ENCODE results near the gene UNC13B. TPM values are rescaled to one million over a fixed set of nuclear protein-coding genes. Genes with fewer than 3 reads are reported as not detected.
"Not testable (repeated sequence)": the region's sequence is repeated elsewhere in the genome, so short reads cannot be mapped to it uniquely, and the experiment has no call there.

The UNC13B gene
- total RNA-seq, 1 experiment from 2014 or later: 9.8 TPM

DNA sequence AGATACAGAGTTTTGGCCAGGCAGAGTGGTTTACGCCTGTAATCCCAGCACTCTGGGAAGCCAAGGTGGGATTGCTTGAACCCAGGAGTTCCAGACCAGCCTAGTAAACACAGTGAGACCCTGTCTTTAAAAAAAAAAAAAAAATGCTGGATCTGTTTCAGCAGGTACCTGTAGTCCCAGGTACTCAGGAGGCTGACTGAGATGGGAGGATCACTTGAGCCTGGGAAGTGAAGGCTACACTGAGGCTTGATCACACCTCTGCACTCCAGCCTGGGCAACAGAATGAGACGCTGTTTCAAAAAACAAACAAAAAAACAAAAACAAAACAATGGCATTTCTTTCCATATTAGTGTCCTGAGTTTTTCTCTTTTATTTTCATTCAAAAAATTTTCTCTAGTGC lies 19.0 kb downstream of the UNC13B start:
- intact Hi-C loops (cut with micrococcal nuclease): loop anchor here (5.0 kb wide), 1 partner anchor 64 kb away; the partner anchor contains the start of gene ATOSB
- H3K36me3 ChIP-seq (ENCODE audit: low read depth, low read length): no peaks in the 10 kb centered on the region
- H3K4me2 ChIP-seq (ENCODE audit: low read length): peak overlapping the region; percentile 69
- peak overlapping the region; percentile 75 for H3K9ac ChIP-seq (ENCODE audit: low read length)
- H3K9me3 ChIP-seq (ENCODE audit: low read length): no peaks in the 10 kb centered on the region
- ATAC-seq (no peak), DNase-seq (no peak)
- no peaks in the 10 kb centered on the region for H4K20me1 ChIP-seq (ENCODE audit: low read length)
- no peak overlapping the region for H2AFZ ChIP-seq (ENCODE audit: low read length)
- no TSS peak for BruUV-seq (replicated peaks)
- peak overlapping the region; percentile 94 for H3K27ac ChIP-seq (ENCODE audit: low read length)
- 0 out of 2 replicates have a peak, but pooled peaks cover 7% of the 10 kb centered on the region for H3K79me2 ChIP-seq (ENCODE audit: low read length)
- CTCF ChIA-PET: no interaction called here
- H3K27me3 ChIP-seq (ENCODE audit: low read length): no peaks in the 10 kb centered on the region
- POLR2A ChIA-PET (ENCODE audit: unreplicated experiment): no interaction called here
- H3K4me3 ChIP-seq (ENCODE audit: low read length): no peak overlapping the region
- no peak for TF ChIP-seq EZH2phosphoT487 (IDR thresholded peaks at IDR 0.05; ENCODE audit: borderline replicate concordance, low read length)
- TF ChIP-seq, protein P1, sequence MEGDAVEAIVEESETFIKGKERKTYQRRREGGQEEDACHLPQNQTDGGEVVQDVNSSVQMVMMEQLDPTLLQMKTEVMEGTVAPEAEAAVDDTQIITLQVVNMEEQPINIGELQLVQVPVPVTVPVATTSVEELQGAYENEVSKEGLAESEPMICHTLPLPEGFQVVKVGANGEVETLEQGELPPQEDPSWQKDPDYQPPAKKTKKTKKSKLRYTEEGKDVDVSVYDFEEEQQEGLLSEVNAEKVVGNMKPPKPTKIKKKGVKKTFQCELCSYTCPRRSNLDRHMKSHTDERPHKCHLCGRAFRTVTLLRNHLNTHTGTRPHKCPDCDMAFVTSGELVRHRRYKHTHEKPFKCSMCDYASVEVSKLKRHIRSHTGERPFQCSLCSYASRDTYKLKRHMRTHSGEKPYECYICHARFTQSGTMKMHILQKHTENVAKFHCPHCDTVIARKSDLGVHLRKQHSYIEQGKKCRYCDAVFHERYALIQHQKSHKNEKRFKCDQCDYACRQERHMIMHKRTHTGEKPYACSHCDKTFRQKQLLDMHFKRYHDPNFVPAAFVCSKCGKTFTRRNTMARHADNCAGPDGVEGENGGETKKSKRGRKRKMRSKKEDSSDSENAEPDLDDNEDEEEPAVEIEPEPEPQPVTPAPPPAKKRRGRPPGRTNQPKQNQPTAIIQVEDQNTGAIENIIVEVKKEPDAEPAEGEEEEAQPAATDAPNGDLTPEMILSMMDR (conservative IDR thresholded peaks at IDR 0.05; ENCODE audit: low read depth, low read length): no peak
- TF ChIP-seq EZH2 (IDR thresholded peaks at IDR 0.05; ENCODE audit: low read length, unreplicated experiment): no peak
- H3F3A ChIP-seq (ENCODE audit: low read length, unreplicated experiment): no peaks in the 10 kb centered on the region
- no peaks in the 10 kb centered on the region for H3K9me2 ChIP-seq (replicated peaks; ENCODE audit: low read length)
- H3K4me1 ChIP-seq (ENCODE audit: insufficient read depth, low read length): peaks cover 23% of the 10 kb centered on the region

- H3K4me2 ChIP-seq (ENCODE audit: low read length); H3K79me2 ChIP-seq (ENCODE audit: low read length); H4K20me1 ChIP-seq (ENCODE audit: low read length); H2AFZ ChIP-seq (ENCODE audit: low read length); H3F3A ChIP-seq (ENCODE audit: low read length, unreplicated experiment); H3K9me2 ChIP-seq (replicated peaks; ENCODE audit: low read length); POLR2A ChIA-PET (ENCODE audit: unreplicated experiment); H3K9ac ChIP-seq (ENCODE audit: low read length); ATAC-seq; DNase-seq; H3K36me3 ChIP-seq (ENCODE audit: low read depth, low read length); H3K27me3 ChIP-seq (ENCODE audit: low read length); BruUV-seq (replicated peaks); H3K27ac ChIP-seq (ENCODE audit: low read length); H3K4me3 ChIP-seq (ENCODE audit: low read length); CTCF ChIA-PET; H3K9me3 ChIP-seq (ENCODE audit: low read length): not testable (repeated sequence)
- peaks cover 23% of the 10 kb centered on the region for H3K4me1 ChIP-seq (ENCODE audit: insufficient read depth, low read length)
- intact Hi-C loops (cut with micrococcal nuclease): loop anchor here (5.0 kb wide), 1 partner anchor 65 kb away; the partner anchor contains the start of gene ATOSB
Measured at GRCh38 chr9:35182401-35182800, 20.6 kb downstream of the UNC13B start.

- H3K79me2 ChIP-seq (ENCODE audit: low read length); DNase-seq; H3K4me3 ChIP-seq (ENCODE audit: low read length); H2AFZ ChIP-seq (ENCODE audit: low read length); H3K9me3 ChIP-seq (ENCODE audit: low read length); H3K9ac ChIP-seq (ENCODE audit: low read length); H3F3A ChIP-seq (ENCODE audit: low read length, unreplicated experiment); H3K36me3 ChIP-seq (ENCODE audit: low read depth, low read length); H4K20me1 ChIP-seq (ENCODE audit: low read length); H3K27me3 ChIP-seq (ENCODE audit: low read length); H3K4me2 ChIP-seq (ENCODE audit: low read length); H3K9me2 ChIP-seq (replicated peaks; ENCODE audit: low read length); H3K27ac ChIP-seq (ENCODE audit: low read length); CTCF ChIA-PET; ATAC-seq; POLR2A ChIA-PET (ENCODE audit: unreplicated experiment); BruUV-seq (replicated peaks): not testable (repeated sequence)
- H3K4me1 ChIP-seq (ENCODE audit: insufficient read depth, low read length): peaks cover 23% of the 10 kb centered on the region
- intact Hi-C loops (cut with micrococcal nuclease): loop anchor here (5.0 kb wide), 1 partner anchor 66 kb away; the partner anchor contains the start of gene ATOSB
Measured at GRCh38 chr9:35182996-35183754, 21.4 kb downstream of the UNC13B start.

DNA sequence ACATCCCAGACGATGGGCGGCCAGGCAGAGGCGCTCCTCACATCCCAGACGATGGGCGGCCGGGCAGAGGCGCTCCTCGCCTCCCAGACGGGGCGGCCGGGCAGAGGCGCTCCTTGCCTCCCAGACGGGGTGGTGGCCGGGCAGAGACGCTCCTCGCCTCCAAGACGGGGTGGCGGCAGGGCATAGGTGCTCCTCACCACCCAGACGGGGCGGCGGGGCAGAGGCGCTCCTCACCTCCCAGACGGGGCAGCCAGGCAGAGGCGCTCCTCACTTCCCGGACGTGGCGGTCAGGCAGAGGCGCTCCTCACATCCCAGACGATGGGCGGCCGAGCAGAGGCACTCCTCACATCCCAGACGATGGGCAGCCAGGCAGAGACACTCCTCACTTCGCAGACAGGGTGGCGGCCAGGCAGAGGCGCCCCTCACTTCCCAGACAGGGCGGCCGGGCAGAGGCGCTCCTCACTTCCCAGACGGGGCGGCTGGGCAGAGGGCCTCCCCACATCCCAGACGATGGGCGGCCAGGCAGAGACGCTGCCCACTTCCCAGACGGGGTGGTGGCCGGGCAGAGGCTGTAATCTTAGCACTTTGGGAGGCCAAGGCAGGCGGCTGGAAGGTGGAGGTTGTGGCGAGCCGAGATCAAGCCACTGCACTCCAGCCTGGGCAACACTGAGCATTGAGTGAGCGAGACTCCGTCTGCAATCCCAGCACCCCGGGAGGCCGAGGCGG lies 22.1 kb downstream of the UNC13B start:
- H3F3A ChIP-seq (ENCODE audit: low read length, unreplicated experiment); DNase-seq; H3K9me2 ChIP-seq (replicated peaks; ENCODE audit: low read length); H3K27ac ChIP-seq (ENCODE audit: low read length); POLR2A ChIA-PET (ENCODE audit: unreplicated experiment); H3K79me2 ChIP-seq (ENCODE audit: low read length); ATAC-seq; H3K4me3 ChIP-seq (ENCODE audit: low read length); H3K36me3 ChIP-seq (ENCODE audit: low read depth, low read length); H2AFZ ChIP-seq (ENCODE audit: low read length); H3K9me3 ChIP-seq (ENCODE audit: low read length); H4K20me1 ChIP-seq (ENCODE audit: low read length); H3K4me2 ChIP-seq (ENCODE audit: low read length); CTCF ChIA-PET; H3K27me3 ChIP-seq (ENCODE audit: low read length); BruUV-seq (replicated peaks); H3K9ac ChIP-seq (ENCODE audit: low read length): not testable (repeated sequence)
- H3K4me1 ChIP-seq (ENCODE audit: insufficient read depth, low read length): peaks cover 21% of the 10 kb centered on the region
- intact Hi-C loops (cut with micrococcal nuclease): loop anchor here (5.0 kb wide), 1 partner anchor 67 kb away; the partner anchor contains the start of gene ATOSB
